Smooth muscle cell (in vitro differentiated cells): Measurements from ENCODE around the gene SEPTIN8. TPM values are rescaled to one million over a fixed set of nuclear protein-coding genes. Genes with fewer than 3 reads are reported as not detected.

Experiments
- DNase-seq: peaks from one replicate; lab custom pipeline; 2025; ENCODE audit not compliant: unreplicated experiment; lab: John Stamatoyannopoulos, UW
- H2AFZ ChIP-seq: fragments of 200-600 bp; sonication (generic); 2 replicates; pipeline ENCODE4 v1.6.0; 2016; ENCODE audit warnings: antibody characterized with exemption, low read depth, mild to moderate bottlenecking
- H3F3A ChIP-seq: fragments of 200-600 bp; sonication (generic); 2 replicates; pipeline ENCODE4 v1.6.0; 2017; ENCODE audit warnings: antibody characterized with exemption, low read depth
- H3K27ac ChIP-seq: fragments of 200-600 bp; sonication (generic); 2 replicates; pipeline ENCODE4 v1.5.1; 2016; ENCODE audit warnings: low read depth, mild to moderate bottlenecking
- H3K27me3 ChIP-seq: fragments of 200-600 bp; sonication (generic); 2 replicates; pipeline ENCODE4 v1.6.1; 2016; ENCODE audit warnings: low read depth, mild to moderate bottlenecking
- H3K36me3 ChIP-seq: fragments of 200-600 bp; sonication (generic); 2 replicates; pipeline ENCODE4 v1.5.1; 2016; ENCODE audit warnings: low read depth
- H3K4me1 ChIP-seq: fragments of 200-600 bp; sonication (generic); 2 replicates; pipeline ENCODE4 v1.5.1; 2016; ENCODE audit warnings: low read depth
- H3K4me2 ChIP-seq: fragments of 200-600 bp; sonication (generic); 2 replicates; pipeline ENCODE4 v1.6.0; 2016; ENCODE audit warnings: mild to moderate bottlenecking
- H3K4me3 ChIP-seq: fragments of 200-600 bp; sonication (generic); 2 replicates; pipeline ENCODE4 v1.5.1; 2016; ENCODE audit warnings: mild to moderate bottlenecking
- H3K79me2 ChIP-seq: fragments of 200-600 bp; sonication (generic); 2 replicates; pipeline ENCODE4 v1.6.0; 2016; ENCODE audit warnings: low read depth, mild to moderate bottlenecking
- H3K9ac ChIP-seq: fragments of 200-600 bp; sonication (generic); 2 replicates; pipeline ENCODE4 v1.6.0; 2016; ENCODE audit warnings: low read depth
- H3K9me3 ChIP-seq: fragments of 200-600 bp; sonication (generic); replicated peaks from 2 replicates; pipeline ENCODE4 v1.5.1; 2016; ENCODE audit warnings: low read depth
- H4K20me1 ChIP-seq: fragments of 200-600 bp; sonication (generic); 2 replicates; pipeline ENCODE4 v1.6.0; 2016; ENCODE audit warnings: low read depth
- WGBS: methylation state at CpG from one replicate; pipeline ENCODE4 v1.1.7; 2016; ENCODE audit warnings: low lambda C conversion rate; 5-methylcytosine and 5-hydroxymethylcytosine counted together
- polyA plus RNA-seq: library from polyadenylated mRNA; unstranded; fragments of >200 nt; fragmentation: Nextera tagmentation; extraction: Ambion mirVana; gene quantifications from 2 replicates; pipeline ENCODE4 v1.2.1, GENCODE V29; 2016
- total RNA-seq: library from RNA; depleted of rRNA; stranded (reverse); fragments of >200 nt; gene quantifications from 2 replicates; pipeline ENCODE4 v1.2.3, GENCODE V29; 2014
- TF ChIP-seq, protein P1 (sequence below): fragments of 200-600 bp; sonication (generic); IDR thresholded peaks from 2 replicates; pipeline ENCODE4 v1.5.1; 2017; ENCODE audit warnings: borderline replicate concordance, mild to moderate bottlenecking, antibody characterized with exemption; ENCODE audit not compliant: insufficient read depth, poor library complexity, severe bottlenecking

Gene SEPTIN8
- total and polyA plus RNA-seq, 2 experiments from 2014 or later, result 26.3 to 68.1 TPM

DNA sequence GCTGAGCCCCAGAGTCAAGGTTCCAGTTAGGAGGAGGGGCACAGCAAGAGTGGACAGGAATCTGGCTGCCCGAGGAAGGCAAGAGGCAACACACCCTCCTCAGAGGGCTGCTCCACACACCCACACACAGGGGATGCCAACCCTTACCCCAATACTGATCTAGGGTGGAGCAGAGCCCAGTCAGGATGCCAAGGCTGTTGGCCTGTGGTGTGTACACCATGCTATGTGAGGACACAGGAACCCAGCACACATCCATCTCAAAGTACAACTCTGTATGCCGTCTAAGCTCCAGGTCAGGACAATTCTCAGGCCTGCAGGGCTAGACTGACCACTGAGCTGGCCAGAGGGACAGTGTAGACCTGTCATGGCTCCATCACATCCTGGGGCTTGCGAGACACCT, 2.6 kb downstream of the SEPTIN8 start:
- Histone ChIP-seq H3K27ac (no peak overlapping the region), H3K79me2 (peaks cover 66% of the 10 kb centered on the region), H3K9ac (no peak overlapping the region), H3K4me3 (no peak overlapping the region), H3K9me3 (no peaks in the 10 kb centered on the region), H4K20me1 (peaks cover 61% of the 10 kb centered on the region), H3K36me3 (no peaks in the 10 kb centered on the region), H3K27me3 (no peaks in the 10 kb centered on the region), H2AFZ (no peak overlapping the region), H3K4me1 (peaks cover 23% of the 10 kb centered on the region), H3F3A (no peaks in the 10 kb centered on the region), H3K4me2 (no peak overlapping the region)
- 60% methylated on average over 3 of the region's 3 CpGs for WGBS
- no peak for DNase-seq
- TF ChIP-seq, protein P1, sequence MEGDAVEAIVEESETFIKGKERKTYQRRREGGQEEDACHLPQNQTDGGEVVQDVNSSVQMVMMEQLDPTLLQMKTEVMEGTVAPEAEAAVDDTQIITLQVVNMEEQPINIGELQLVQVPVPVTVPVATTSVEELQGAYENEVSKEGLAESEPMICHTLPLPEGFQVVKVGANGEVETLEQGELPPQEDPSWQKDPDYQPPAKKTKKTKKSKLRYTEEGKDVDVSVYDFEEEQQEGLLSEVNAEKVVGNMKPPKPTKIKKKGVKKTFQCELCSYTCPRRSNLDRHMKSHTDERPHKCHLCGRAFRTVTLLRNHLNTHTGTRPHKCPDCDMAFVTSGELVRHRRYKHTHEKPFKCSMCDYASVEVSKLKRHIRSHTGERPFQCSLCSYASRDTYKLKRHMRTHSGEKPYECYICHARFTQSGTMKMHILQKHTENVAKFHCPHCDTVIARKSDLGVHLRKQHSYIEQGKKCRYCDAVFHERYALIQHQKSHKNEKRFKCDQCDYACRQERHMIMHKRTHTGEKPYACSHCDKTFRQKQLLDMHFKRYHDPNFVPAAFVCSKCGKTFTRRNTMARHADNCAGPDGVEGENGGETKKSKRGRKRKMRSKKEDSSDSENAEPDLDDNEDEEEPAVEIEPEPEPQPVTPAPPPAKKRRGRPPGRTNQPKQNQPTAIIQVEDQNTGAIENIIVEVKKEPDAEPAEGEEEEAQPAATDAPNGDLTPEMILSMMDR, result no peak

DNA sequence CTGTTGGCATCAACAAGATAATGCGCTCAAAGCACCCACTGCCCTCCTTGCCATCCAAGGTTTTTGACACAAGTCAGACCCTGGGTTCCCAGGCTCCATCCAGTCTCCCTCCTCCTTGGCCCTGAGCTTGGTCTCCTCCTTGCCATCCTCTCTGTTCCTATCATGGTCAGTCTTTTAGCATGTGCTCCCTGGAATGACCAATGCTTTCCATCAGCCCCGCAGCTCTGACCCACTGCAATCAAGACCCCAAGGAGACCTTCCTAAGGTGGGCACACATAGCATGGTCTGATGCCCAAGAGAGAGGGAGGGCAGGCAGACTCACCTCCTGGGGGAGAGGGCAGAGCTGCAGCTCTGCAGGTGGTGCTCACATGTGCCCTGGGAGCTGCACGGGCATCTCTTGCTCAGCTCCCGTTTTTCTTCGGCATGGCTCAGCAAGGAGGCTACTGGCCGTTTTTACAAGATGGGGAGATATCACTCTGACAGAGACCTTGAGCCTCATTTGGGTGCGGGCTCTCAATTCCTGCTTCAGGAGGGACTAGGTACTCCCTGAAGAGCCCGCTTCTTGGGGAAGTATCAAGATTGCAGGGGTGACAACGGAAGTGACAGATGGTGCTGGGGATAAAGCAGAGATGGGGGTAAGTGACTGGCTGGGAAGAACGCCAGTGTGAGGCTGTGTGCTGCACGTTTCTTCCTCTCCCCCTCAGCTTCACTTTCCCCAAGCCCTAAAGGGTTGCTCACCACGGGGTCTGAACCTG, 3.3 kb downstream of the SEPTIN8 start:
- H2AFZ ChIP-seq, result no peak overlapping the region
- WGBS, result 83% methylated on average over 12 of the region's 12 CpGs
- H3K4me2 ChIP-seq, result no peak overlapping the region
- H3K27me3 ChIP-seq, result no peaks in the 10 kb centered on the region
- no peak overlapping the region for H3K9ac ChIP-seq
- H3K27ac ChIP-seq, result no peak overlapping the region
- DNase-seq, result no peak
- TF ChIP-seq, protein P1, result no peak
- H3K79me2 ChIP-seq, result peaks cover 73% of the 10 kb centered on the region
- H3K4me1 ChIP-seq, result peaks cover 23% of the 10 kb centered on the region
- H3K9me3 ChIP-seq, result no peaks in the 10 kb centered on the region
- no peak overlapping the region for H3K4me3 ChIP-seq
- no peaks in the 10 kb centered on the region for H3K36me3 ChIP-seq
- H4K20me1 ChIP-seq, result peaks cover 67% of the 10 kb centered on the region
- no peaks in the 10 kb centered on the region for H3F3A ChIP-seq

- Histone ChIP-seq H4K20me1 (peaks cover 74% of the 10 kb centered on the region), H3K4me2 (no peak overlapping the region), H3F3A (no peaks in the 10 kb centered on the region), H3K9me3 (no peaks in the 10 kb centered on the region), H3K36me3 (no peaks in the 10 kb centered on the region), H2AFZ (no peak overlapping the region), H3K27me3 (no peaks in the 10 kb centered on the region), H3K27ac (no peak overlapping the region), H3K9ac (no peak overlapping the region), H3K4me1 (peaks cover 23% of the 10 kb centered on the region), H3K79me2 (peaks cover 79% of the 10 kb centered on the region), H3K4me3 (no peak overlapping the region)
- 93% methylated on average over 5 of the region's 5 CpGs for WGBS
- DNase-seq, result no peak
- TF ChIP-seq, protein P1, result no peak
These were observed 3.9 kb downstream of the SEPTIN8 start for GRCh38 chr5:132773114-132773513.
